NCI-H1694 (cell line): ENCODE data around the gene LARGE1.

Experiments used
- DNase-seq: peaks from one replicate; lab custom pipeline; 2025; lab: John Stamatoyannopoulos, UW

The LARGE1 gene

GRCh38 chr22:33720166-33720878, 200.0 kb downstream of the LARGE1 start:
- DNase-seq: no peak

- no peak for DNase-seq
Measured at GRCh38 chr22:33717694-33718396, 202.4 kb downstream of the LARGE1 start.

- DNase-seq: no peak
Measured at GRCh38 chr22:33715237-33715985, 204.9 kb downstream of the LARGE1 start.

- no peak for DNase-seq
Measured at GRCh38 chr22:33710326-33710725, 209.9 kb downstream of the LARGE1 start.

GRCh38 chr22:33707581-33707980, 212.7 kb downstream of the LARGE1 start:
- no peak for DNase-seq

- no peak for DNase-seq
Measured at GRCh38 chr22:33706100-33706499, 214.2 kb downstream of the LARGE1 start.

- DNase-seq: no peak
Measured at GRCh38 chr22:33699176-33699575, 221.1 kb downstream of the LARGE1 start.

GRCh38 chr22:33697640-33698039, 222.6 kb downstream of the LARGE1 start:
- no peak for DNase-seq

GRCh38 chr22:33691057-33691630, 229.1 kb downstream of the LARGE1 start:
- no peak for DNase-seq

GRCh38 chr22:33688903-33689302, 231.4 kb downstream of the LARGE1 start:
- DNase-seq: no peak

GRCh38 chr22:33687464-33687863, 232.8 kb downstream of the LARGE1 start:
- no peak for DNase-seq

- DNase-seq: no peak
Measured at GRCh38 chr22:33684087-33684486, 236.2 kb downstream of the LARGE1 start.

- DNase-seq: no peak
Measured at GRCh38 chr22:33682927-33683326, 237.3 kb downstream of the LARGE1 start.

GRCh38 chr22:33680632-33681031, 239.6 kb downstream of the LARGE1 start:
- DNase-seq: no peak

- no peak for DNase-seq
Measured at GRCh38 chr22:33678523-33678922, 241.8 kb downstream of the LARGE1 start.

- no peak for DNase-seq
Measured at GRCh38 chr22:33677536-33677935, 242.7 kb downstream of the LARGE1 start.

- no peak for DNase-seq
Measured at GRCh38 chr22:33674357-33674756, 245.9 kb downstream of the LARGE1 start.

GRCh38 chr22:33669746-33670145, 250.5 kb downstream of the LARGE1 start:
- no peak for DNase-seq

- no peak for DNase-seq
Measured at GRCh38 chr22:33666961-33667619, 253.2 kb downstream of the LARGE1 start.

- DNase-seq: no peak
Measured at GRCh38 chr22:33666279-33666960, 253.9 kb downstream of the LARGE1 start.

GRCh38 chr22:33659448-33659847, 260.8 kb downstream of the LARGE1 start:
- DNase-seq: no peak
